Natural killer cell (primary cell): ENCODE data around the gene CALN1. TPM values are rescaled to one million over a fixed set of nuclear protein-coding genes. Genes with fewer than 3 reads are reported as not detected.
"Not testable (repeated sequence)": the region's sequence is repeated elsewhere in the genome, so short reads cannot be mapped to it uniquely, and the experiment has no call there.

Experiments
- ATAC-seq, 3 donors: fragments of 150-1000 bp in 2 of 3; fragments of 200-7000 bp in 1 of 3; cut with Tn5 transposase; 1 replicate in 1 of 3; 2 replicates in 2 of 3; pipeline ENCODE4 v1.10.0; 2021; ENCODE audit warnings: mild to moderate bottlenecking in 2 of 3, moderate library complexity in 2 of 3
- DNase-seq, 2 donors: peaks; one replicate each; pipeline versions ENCODE4 v3.0.0 to v3.0.0-alpha.2; 2013 to 2021; ENCODE audit warnings: mixed read lengths in 1 of 2
- H3K27ac ChIP-seq: one replicate; pipeline ENCODE4 v1.5.1; 2013; ENCODE audit warnings: mild to moderate bottlenecking, low read length
- H3K27me3 ChIP-seq: one replicate; pipeline ENCODE4 v1.6.1; 2013; ENCODE audit warnings: low read length; ENCODE audit not compliant: control insufficient read depth, insufficient read depth
- H3K36me3 ChIP-seq: one replicate; pipeline ENCODE4 v1.6.1; 2013; ENCODE audit warnings: low read length; ENCODE audit not compliant: control insufficient read depth, insufficient read depth
- H3K4me1 ChIP-seq: one replicate; pipeline ENCODE4 v1.6.1; 2013; ENCODE audit warnings: low read length; ENCODE audit not compliant: control insufficient read depth, insufficient read depth
- H3K4me3 ChIP-seq: one replicate; pipeline ENCODE4 v1.5.1; 2013; ENCODE audit warnings: low read length
- H3K9me3 ChIP-seq: one replicate; pipeline ENCODE4 v1.6.1; 2013; ENCODE audit warnings: low read length; ENCODE audit not compliant: control insufficient read depth, insufficient read depth
- H3K27ac Mint-ChIP-seq, 2 donors: one replicate each; pipeline ENCODE4 v1.8.0; 2022; ENCODE audit warnings: mild to moderate bottlenecking in 2 of 2, mixed read lengths in 2 of 2, moderate library complexity in 1 of 2
- H3K27me3 Mint-ChIP-seq, 2 donors: one replicate each; pipeline ENCODE4 v1.8.0; 2022; ENCODE audit warnings: low read depth in 2 of 2, mixed read lengths in 2 of 2
- H3K36me3 Mint-ChIP-seq: one replicate; pipeline ENCODE4 v1.8.0; 2022; ENCODE audit warnings: mixed read lengths
- H3K4me1 Mint-ChIP-seq, 2 donors: one replicate each; pipeline ENCODE4 v1.8.0; 2022; ENCODE audit warnings: mixed read lengths in 2 of 2
- H3K4me3 Mint-ChIP-seq: one replicate; pipeline ENCODE4 v1.8.0; 2022; ENCODE audit warnings: mild to moderate bottlenecking, moderate library complexity, mixed read lengths
- H3K9me3 Mint-ChIP-seq, 2 donors: one replicate each; pipeline ENCODE4 v1.8.0; 2022; ENCODE audit warnings: mixed read lengths in 2 of 2
- CTCF ChIP-seq: fragments of 200-600 bp; IDR thresholded peaks from one replicate; pipeline ENCODE4 v1.8.0; 2022; ENCODE audit warnings: antibody characterized with exemption
- WGBS: methylation state at CpG from one replicate; pipeline ENCODE4 v1.1.7; 2013; ENCODE audit warnings: missing lambda C conversion rate; ENCODE audit not compliant: insufficient coverage; 5-methylcytosine and 5-hydroxymethylcytosine counted together
- intact Hi-C: fragments of 100-400 bp; cut with micrococcal nuclease; formaldehyde crosslinking; loops from one replicate; pipeline ENCODE4 v1.14.2; 2022
- total RNA-seq, 4 donors: library from RNA; stranded (reverse); fragments of 120-200 nt in 1 of 4; gene quantifications; one replicate each; pipeline versions ENCODE4 v1.2.3 to v1.2.4, GENCODE V29; 2013 to 2022

Gene CALN1
- total RNA-seq, 3 donors from 2014 or later (not counting 1 experiment from before 2014, with no cell fraction given), result 0.18 TPM; not detected in 2

- H3K27ac Mint-ChIP-seq, result no peak overlapping the region
- no peaks in the 10 kb centered on the region for H3K4me1 Mint-ChIP-seq
- no peak for TF ChIP-seq CTCF
- no peaks in the 10 kb centered on the region for H3K36me3 Mint-ChIP-seq
- no peak overlapping the region for H3K4me3 Mint-ChIP-seq
- H3K27me3 ChIP-seq, result no peaks in the 10 kb centered on the region
- H3K27ac ChIP-seq, result no peak overlapping the region
- no peak for DNase-seq
- ATAC-seq, result no peak
- no peak overlapping the region for H3K4me3 ChIP-seq
- H3K27me3 Mint-ChIP-seq, result no peaks in the 10 kb centered on the region
- no peaks in the 10 kb centered on the region for H3K9me3 ChIP-seq
- H3K9me3 Mint-ChIP-seq, result peaks cover 3 to 7% of the 10 kb centered on the region in 2 donors
- 63% methylated on average over 2 of the region's 3 CpGs for WGBS
- intact Hi-C loops, result no loop called here
- H3K36me3 ChIP-seq, result no peaks in the 10 kb centered on the region
- no peaks in the 10 kb centered on the region for H3K4me1 ChIP-seq
Measured at GRCh38 chr7:71829515-71829914, 582.6 kb downstream of the CALN1 start.

GRCh38 chr7:71828361-71828760, 583.8 kb downstream of the CALN1 start:
- 81% methylated on average over 2 of the region's 2 CpGs for WGBS
- TF ChIP-seq CTCF, result no peak
- no peak for ATAC-seq

GRCh38 chr7:71826141-71826540, 586.0 kb downstream of the CALN1 start:
- H3K36me3 ChIP-seq, result no peaks in the 10 kb centered on the region
- no peaks in the 10 kb centered on the region for H3K36me3 Mint-ChIP-seq
- peaks cover 3 to 6% of the 10 kb centered on the region in 2 donors for H3K9me3 Mint-ChIP-seq
- DNase-seq, result no peak
- WGBS, result 61% methylated on average over 3 of the region's 3 CpGs
- no peaks in the 10 kb centered on the region for H3K9me3 ChIP-seq
- H3K4me1 ChIP-seq, result no peaks in the 10 kb centered on the region
- ATAC-seq, result no peak
- no peaks in the 10 kb centered on the region for H3K27me3 Mint-ChIP-seq
- no peak overlapping the region for H3K4me3 Mint-ChIP-seq
- H3K4me1 Mint-ChIP-seq, result no peaks in the 10 kb centered on the region
- H3K27ac Mint-ChIP-seq, result no peak overlapping the region
- no peak for TF ChIP-seq CTCF
- H3K27ac ChIP-seq, result no peak overlapping the region
- no peaks in the 10 kb centered on the region for H3K27me3 ChIP-seq
- no peak overlapping the region for H3K4me3 ChIP-seq
- intact Hi-C loops, result no loop called here

More at GRCh38 chr7:71828361-71828760, 583.8 kb downstream of the CALN1 start:
- no peaks in the 10 kb centered on the region for H3K36me3 ChIP-seq
- Mint-ChIP-seq H3K4me3 (no peak overlapping the region), H3K27me3 (no peaks in the 10 kb centered on the region), H3K36me3 (no peaks in the 10 kb centered on the region), H3K9me3 (peaks cover 3 to 7% of the 10 kb centered on the region in 2 donors), H3K4me1 (no peaks in the 10 kb centered on the region), H3K27ac (no peak overlapping the region)
- H3K4me3 ChIP-seq, result no peak overlapping the region
- no peaks in the 10 kb centered on the region for H3K9me3 ChIP-seq
- H3K4me1 ChIP-seq, result no peaks in the 10 kb centered on the region
- H3K27ac ChIP-seq, result no peak overlapping the region
- H3K27me3 ChIP-seq, result no peaks in the 10 kb centered on the region
- no peak for DNase-seq
- intact Hi-C loops, result no loop called here

GRCh38 chr7:71824006-71824760, 588.0 kb downstream of the CALN1 start:
- 83% methylated on average over 8 of the region's 9 CpGs for WGBS
- DNase-seq (no peak), ATAC-seq (no peak)
- Mint-ChIP-seq H3K4me3 (no peak overlapping the region), H3K4me1 (no peaks in the 10 kb centered on the region), H3K36me3 (no peaks in the 10 kb centered on the region), H3K27me3 (no peaks in the 10 kb centered on the region), H3K9me3 (peaks cover 3 to 6% of the 10 kb centered on the region in 2 donors), H3K27ac (no peak overlapping the region)
- Histone ChIP-seq H3K36me3 (no peaks in the 10 kb centered on the region), H3K27ac (no peak overlapping the region), H3K4me1 (no peaks in the 10 kb centered on the region), H3K4me3 (no peak overlapping the region), H3K27me3 (no peaks in the 10 kb centered on the region), H3K9me3 (no peaks in the 10 kb centered on the region)
- intact Hi-C loops, result no loop called here
- no peak for TF ChIP-seq CTCF

- H3K4me3 Mint-ChIP-seq, H3K36me3 Mint-ChIP-seq: not testable (repeated sequence)
Measured at GRCh38 chr7:71822406-71822805, 589.7 kb downstream of the CALN1 start.

More at GRCh38 chr7:71822406-71822805, 589.7 kb downstream of the CALN1 start:
- H3K9me3 ChIP-seq, H3K27me3 ChIP-seq, H3K27ac Mint-ChIP-seq, ATAC-seq, H3K4me3 ChIP-seq, H3K27me3 Mint-ChIP-seq, intact Hi-C loops, H3K4me1 Mint-ChIP-seq, H3K36me3 ChIP-seq, H3K4me1 ChIP-seq, DNase-seq, H3K27ac ChIP-seq, H3K9me3 Mint-ChIP-seq: not testable (repeated sequence)
- 92% methylated on average over 8 of the region's 8 CpGs for WGBS
